ENCODE data around the gene PIEZO1. TPM values are rescaled to one million over a fixed set of nuclear protein-coding genes. Genes with fewer than 3 reads are reported as not detected.

Gene PIEZO1
- total and polyA plus RNA-seq, 11 donors, result 14.2 to 59.7 (median 31.2) TPM

- peak overlapping the region in 5 of 12 donors; percentile 18 to 91 (median 38) for H3K27ac ChIP-seq
- no peak for DNase-seq
- TF ChIP-seq, protein P1, sequence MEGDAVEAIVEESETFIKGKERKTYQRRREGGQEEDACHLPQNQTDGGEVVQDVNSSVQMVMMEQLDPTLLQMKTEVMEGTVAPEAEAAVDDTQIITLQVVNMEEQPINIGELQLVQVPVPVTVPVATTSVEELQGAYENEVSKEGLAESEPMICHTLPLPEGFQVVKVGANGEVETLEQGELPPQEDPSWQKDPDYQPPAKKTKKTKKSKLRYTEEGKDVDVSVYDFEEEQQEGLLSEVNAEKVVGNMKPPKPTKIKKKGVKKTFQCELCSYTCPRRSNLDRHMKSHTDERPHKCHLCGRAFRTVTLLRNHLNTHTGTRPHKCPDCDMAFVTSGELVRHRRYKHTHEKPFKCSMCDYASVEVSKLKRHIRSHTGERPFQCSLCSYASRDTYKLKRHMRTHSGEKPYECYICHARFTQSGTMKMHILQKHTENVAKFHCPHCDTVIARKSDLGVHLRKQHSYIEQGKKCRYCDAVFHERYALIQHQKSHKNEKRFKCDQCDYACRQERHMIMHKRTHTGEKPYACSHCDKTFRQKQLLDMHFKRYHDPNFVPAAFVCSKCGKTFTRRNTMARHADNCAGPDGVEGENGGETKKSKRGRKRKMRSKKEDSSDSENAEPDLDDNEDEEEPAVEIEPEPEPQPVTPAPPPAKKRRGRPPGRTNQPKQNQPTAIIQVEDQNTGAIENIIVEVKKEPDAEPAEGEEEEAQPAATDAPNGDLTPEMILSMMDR (IDR thresholded peaks at IDR 0.05), result no peak
- TF ChIP-seq POLR2A (IDR thresholded peaks at IDR 0.05), result no peak
- H3K4me3 ChIP-seq, result peak overlapping the region in 2 of 12 donors; percentile 23 to 38
- intact Hi-C loops (cut with DNase I), result no loop called here
- WGBS, 4 donors, result 76 to 84% (median 79%) methylated on average over 13 of the region's 13 CpGs
- H3K9me3 ChIP-seq, result no peaks in the 10 kb centered on the region
- ATAC-seq, result no peak
- H3K27me3 ChIP-seq, result no peaks in the 10 kb centered on the region
- peaks cover 0 to 80% (median 44%) of the 10 kb centered on the region in 12 donors for H3K4me1 ChIP-seq
- peaks cover 0 to 6% (median 0%) of the 10 kb centered on the region in 9 donors for H3K36me3 ChIP-seq
Observed at GRCh38 chr16:88780142-88781062, 4.6 kb downstream of the PIEZO1 start.

DNA sequence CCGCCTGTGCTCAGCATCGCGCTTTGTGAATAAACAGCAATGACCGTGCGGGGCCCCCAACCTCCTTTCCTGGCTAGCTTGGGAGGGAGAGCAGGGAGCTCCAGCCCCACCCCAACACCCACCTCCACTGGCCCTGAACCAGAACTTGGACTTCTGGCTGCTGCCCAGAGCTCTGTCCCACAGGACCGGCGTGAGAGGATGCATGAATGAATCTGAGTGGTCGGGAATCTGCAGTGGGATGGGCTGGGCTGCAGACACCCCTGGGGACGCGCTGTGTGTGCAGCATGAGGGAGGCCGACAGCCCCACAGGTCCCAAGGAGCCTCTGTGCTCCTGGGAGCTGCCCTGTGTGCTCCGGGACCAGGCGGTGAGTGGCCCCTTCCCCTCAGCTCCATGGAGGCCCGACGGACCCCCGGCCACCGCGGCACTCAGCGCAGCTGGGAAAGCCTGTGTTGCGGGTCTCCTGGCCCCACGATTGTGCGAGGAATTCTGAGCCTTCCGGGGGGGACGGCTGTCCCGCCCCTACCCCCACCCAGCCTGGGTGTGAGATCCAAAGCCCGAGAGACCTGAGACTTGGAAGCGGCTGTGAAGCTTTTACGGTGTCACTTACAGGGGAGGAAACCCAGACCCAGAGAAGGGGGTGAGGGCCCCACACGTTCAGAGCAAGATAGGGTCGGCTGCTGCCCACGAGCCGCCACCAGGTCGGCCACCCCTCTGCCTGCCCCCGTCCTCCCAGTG is 5.4 kb downstream of the PIEZO1 start:
- WGBS, 4 donors, result 31 to 39% (median 34%) methylated on average over 17 to 34 of the region's 34 CpGs
- Histone ChIP-seq H3K36me3 (peaks cover 0 to 6% (median 0%) of the 10 kb centered on the region in 9 donors), H3K27me3 (no peaks in the 10 kb centered on the region), H3K4me1 (peaks cover 0 to 81% (median 47%) of the 10 kb centered on the region in 12 donors), H3K27ac (peak overlapping the region in 6 of 12 donors; percentile 24 to 91 (median 38)), H3K4me3 (peak overlapping the region in 1 of 12 donors; percentile 23), H3K9me3 (no peaks in the 10 kb centered on the region)
- intact Hi-C loops (cut with DNase I), result no loop called here
- peak; percentile 71 to 74 (median 73) for DNase-seq
- peak; percentile 13 to 47 (median 28) for ATAC-seq
- no peak for TF ChIP-seq POLR2A (IDR thresholded peaks at IDR 0.05)
- TF ChIP-seq, protein P1 (IDR thresholded peaks at IDR 0.05), result no peak

- peak overlapping the region in 1 of 12 donors; percentile 91 for H3K27ac ChIP-seq
- WGBS, 4 donors, result 85 to 92% (median 89%) methylated on average over 26 to 30 of the region's 30 CpGs
Observed at GRCh38 chr16:88778541-88779065, 6.4 kb downstream of the PIEZO1 start.

More at GRCh38 chr16:88778541-88779065, 6.4 kb downstream of the PIEZO1 start:
- Histone ChIP-seq H3K27me3 (no peaks in the 10 kb centered on the region), H3K4me1 (peaks cover 0 to 84% (median 54%) of the 10 kb centered on the region in 12 donors), H3K9me3 (no peaks in the 10 kb centered on the region), H3K36me3 (peaks cover 0 to 6% (median 0%) of the 10 kb centered on the region in 9 donors), H3K4me3 (no peak overlapping the region)
- intact Hi-C loops (cut with DNase I), result no loop called here
- no peak for ATAC-seq
- TF ChIP-seq, protein P1 (IDR thresholded peaks at IDR 0.05), result no peak
- no peak for TF ChIP-seq POLR2A (IDR thresholded peaks at IDR 0.05)
- DNase-seq, result no peak

Measured in heart left ventricle (tissue), 16 donors.